Lower lobe of right lung (tissue), 2 donors: ENCODE measurements around the gene SERPINA3. TPM values are rescaled to one million over a fixed set of nuclear protein-coding genes. Genes with fewer than 3 reads are reported as not detected.

Experiments
- ATAC-seq, 2 donors: fragments of 200-7000 bp; cut with Tn5 transposase; one replicate each; pipeline ENCODE4 v1.9.1; 2020 to 2022; ENCODE audit warnings: mild to moderate bottlenecking in 2 of 2, moderate library complexity in 2 of 2
- DNase-seq: peaks from one replicate; pipeline ENCODE4 v3.0.0-alpha.2; 2020
- H3K27ac ChIP-seq: fragments of 200-600 bp; one replicate; pipeline ENCODE4 v1.8.0; 2022
- H3K27me3 ChIP-seq: fragments of 200-600 bp; one replicate; pipeline ENCODE4 v1.8.0; 2022; ENCODE audit warnings: low read depth
- H3K36me3 ChIP-seq: fragments of 200-600 bp; one replicate; pipeline ENCODE4 v1.8.0; 2022; ENCODE audit warnings: mild to moderate bottlenecking
- H3K4me1 ChIP-seq: fragments of 200-600 bp; one replicate; pipeline ENCODE4 v1.8.0; 2022
- H3K4me3 ChIP-seq: fragments of 200-600 bp; one replicate; pipeline ENCODE4 v1.8.0; 2022; ENCODE audit warnings: mild to moderate bottlenecking
- H3K9me3 ChIP-seq: fragments of 200-600 bp; one replicate; pipeline ENCODE4 v1.8.0; 2022
- intact Hi-C: fragments of 100-400 bp; cut with DNase I; formaldehyde crosslinking; loops from one replicate; pipeline ENCODE4 v1.11.0; 2022
- total RNA-seq: library from RNA; stranded (reverse); fragmentation: NEBNext Ultra II Directional; extraction: Animal tissue kit (Norgen Biotek cat#: 25700); gene quantifications from one replicate; pipeline ENCODE4 v1.2.1, GENCODE V29; 2021
- TF ChIP-seq, protein P1 (sequence below): fragments of 200-600 bp; IDR thresholded peaks from one replicate; pipeline ENCODE4 v1.8.0; 2022; ENCODE audit warnings: antibody characterized with exemption, mild to moderate bottlenecking
- donor health status: DM: no; HTN: yes; CAD: no; lungs with severe emphysema.

The SERPINA3 gene
- total RNA-seq, 1 donor from 2014 or later, result 74.6 TPM

DNA sequence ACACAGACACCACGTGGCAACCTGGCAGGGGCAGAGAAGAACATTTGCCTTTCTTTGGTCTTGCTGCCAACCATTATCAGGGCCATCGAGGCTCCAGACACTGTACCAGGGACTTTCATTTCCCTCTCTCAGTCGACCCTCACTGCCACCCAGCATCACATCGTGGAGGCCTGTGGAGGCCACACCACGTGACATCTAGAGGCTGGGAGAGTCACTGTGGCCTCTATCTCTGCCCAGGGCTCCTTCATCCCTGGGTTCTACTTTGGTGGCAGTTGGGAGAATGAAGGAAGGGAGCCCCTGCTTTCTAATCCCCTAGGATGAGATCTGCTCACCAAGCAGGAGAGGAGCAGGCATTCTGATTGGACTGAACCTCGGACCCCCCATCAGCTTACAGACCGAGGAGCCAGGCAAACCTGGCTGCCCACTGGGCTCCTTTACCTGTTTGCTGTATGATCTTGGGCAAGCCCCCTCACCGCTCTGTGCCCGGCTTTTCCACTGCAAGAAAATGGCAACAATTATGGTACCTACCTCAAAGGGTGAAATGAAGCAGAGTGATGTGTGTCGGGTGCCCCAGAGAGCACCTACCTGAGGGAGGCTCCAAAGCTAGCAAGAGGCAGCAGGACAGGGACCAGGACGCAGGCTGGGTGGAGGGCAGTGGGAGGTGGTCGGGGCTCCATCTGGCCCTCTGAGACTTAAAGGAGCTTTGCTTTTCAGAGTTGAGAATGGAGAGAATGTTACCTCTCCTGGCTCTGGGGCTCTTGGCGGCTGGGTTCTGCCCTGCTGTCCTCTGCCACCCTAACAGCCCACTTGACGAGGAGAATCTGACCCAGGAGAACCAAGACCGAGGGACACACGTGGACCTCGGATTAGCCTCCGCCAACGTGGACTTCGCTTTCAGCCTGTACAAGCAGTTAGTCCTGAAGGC, 1.8 kb downstream of the SERPINA3 start:
- no peaks in the 10 kb centered on the region for H3K27me3 ChIP-seq
- TF ChIP-seq, protein P1, sequence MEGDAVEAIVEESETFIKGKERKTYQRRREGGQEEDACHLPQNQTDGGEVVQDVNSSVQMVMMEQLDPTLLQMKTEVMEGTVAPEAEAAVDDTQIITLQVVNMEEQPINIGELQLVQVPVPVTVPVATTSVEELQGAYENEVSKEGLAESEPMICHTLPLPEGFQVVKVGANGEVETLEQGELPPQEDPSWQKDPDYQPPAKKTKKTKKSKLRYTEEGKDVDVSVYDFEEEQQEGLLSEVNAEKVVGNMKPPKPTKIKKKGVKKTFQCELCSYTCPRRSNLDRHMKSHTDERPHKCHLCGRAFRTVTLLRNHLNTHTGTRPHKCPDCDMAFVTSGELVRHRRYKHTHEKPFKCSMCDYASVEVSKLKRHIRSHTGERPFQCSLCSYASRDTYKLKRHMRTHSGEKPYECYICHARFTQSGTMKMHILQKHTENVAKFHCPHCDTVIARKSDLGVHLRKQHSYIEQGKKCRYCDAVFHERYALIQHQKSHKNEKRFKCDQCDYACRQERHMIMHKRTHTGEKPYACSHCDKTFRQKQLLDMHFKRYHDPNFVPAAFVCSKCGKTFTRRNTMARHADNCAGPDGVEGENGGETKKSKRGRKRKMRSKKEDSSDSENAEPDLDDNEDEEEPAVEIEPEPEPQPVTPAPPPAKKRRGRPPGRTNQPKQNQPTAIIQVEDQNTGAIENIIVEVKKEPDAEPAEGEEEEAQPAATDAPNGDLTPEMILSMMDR, result no peak
- intact Hi-C loops, result no loop called here
- H3K36me3 ChIP-seq, result no peaks in the 10 kb centered on the region
- no peak overlapping the region for H3K4me3 ChIP-seq
- DNase-seq (no peak), ATAC-seq (no peak)
- H3K27ac ChIP-seq, result no peak overlapping the region
- peaks cover 16% of the 10 kb centered on the region for H3K9me3 ChIP-seq
- no peaks in the 10 kb centered on the region for H3K4me1 ChIP-seq

DNA sequence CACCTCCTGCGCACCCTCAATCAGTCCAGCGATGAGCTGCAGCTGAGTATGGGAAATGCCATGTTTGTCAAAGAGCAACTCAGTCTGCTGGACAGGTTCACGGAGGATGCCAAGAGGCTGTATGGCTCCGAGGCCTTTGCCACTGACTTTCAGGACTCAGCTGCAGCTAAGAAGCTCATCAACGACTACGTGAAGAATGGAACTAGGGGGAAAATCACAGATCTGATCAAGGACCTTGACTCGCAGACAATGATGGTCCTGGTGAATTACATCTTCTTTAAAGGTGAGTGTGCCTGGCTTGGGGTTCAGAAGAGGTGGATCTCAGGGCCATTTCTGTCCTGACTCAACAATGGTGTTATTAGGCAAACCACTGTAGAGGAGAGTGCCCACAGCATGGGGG, 2.6 kb downstream of the SERPINA3 start:
- intact Hi-C loops, result no loop called here
- DNase-seq (no peak), ATAC-seq (no peak)
- Histone ChIP-seq H3K4me3 (no peak overlapping the region), H3K4me1 (no peaks in the 10 kb centered on the region), H3K36me3 (no peaks in the 10 kb centered on the region), H3K9me3 (peaks cover 16% of the 10 kb centered on the region), H3K27ac (no peak overlapping the region), H3K27me3 (no peaks in the 10 kb centered on the region)
- TF ChIP-seq, protein P1, result no peak

GRCh38 chr14:94615254-94615653, 3.1 kb downstream of the SERPINA3 start:
- ATAC-seq, result no peak
- no peak for DNase-seq
- Histone ChIP-seq H3K27ac (no peak overlapping the region), H3K36me3 (no peaks in the 10 kb centered on the region), H3K9me3 (peaks cover 16% of the 10 kb centered on the region), H3K4me3 (no peak overlapping the region), H3K27me3 (no peaks in the 10 kb centered on the region), H3K4me1 (no peaks in the 10 kb centered on the region)
- TF ChIP-seq, protein P1, result no peak
- intact Hi-C loops, result no loop called here

GRCh38 chr14:94615823-94616570, 3.8 kb downstream of the SERPINA3 start:
- Histone ChIP-seq H3K4me3 (no peak overlapping the region), H3K36me3 (no peaks in the 10 kb centered on the region), H3K27ac (no peak overlapping the region), H3K4me1 (no peaks in the 10 kb centered on the region), H3K9me3 (peaks cover 16% of the 10 kb centered on the region), H3K27me3 (no peaks in the 10 kb centered on the region)
- DNase-seq, result no peak
- intact Hi-C loops, result no loop called here
- no peak for ATAC-seq
- TF ChIP-seq, protein P1, result no peak

- TF ChIP-seq, protein P1, result no peak
- intact Hi-C loops, result no loop called here
- ATAC-seq (no peak), DNase-seq (no peak)
- H3K27ac ChIP-seq, result no peak overlapping the region
- H3K27me3 ChIP-seq, result no peaks in the 10 kb centered on the region
- H3K4me3 ChIP-seq, result no peak overlapping the region
- H3K36me3 ChIP-seq, result no peaks in the 10 kb centered on the region
- no peaks in the 10 kb centered on the region for H3K4me1 ChIP-seq
- peaks cover 16% of the 10 kb centered on the region for H3K9me3 ChIP-seq
Observed at GRCh38 chr14:94617366-94617941, 5.3 kb downstream of the SERPINA3 start.
